Fibroblast of peridontal ligament (primary cell): ENCODE results near the gene MTIF3.

Experiments used
- DNase-seq: peaks from one replicate; pipeline ENCODE4 v3.0.0-alpha.2; 2010; ENCODE audit errors: extremely low read depth

The MTIF3 gene

GRCh38 chr13:27449936-27450828 lies at the start of gene MTIF3:
Gene MTIF3 (minus strand): TSS chr13:27450564. CDS start chr13:27440448, 10,116 bp downstream.
- DNase-seq: peak; percentile 83

GRCh38 chr13:27497563-27498230 lies 47.3 kb upstream of the MTIF3 start:
- DNase-seq: no peak

- DNase-seq: no peak
Observed at GRCh38 chr13:27496536-27497273, 46.3 kb upstream of the MTIF3 start.

GRCh38 chr13:27496006-27496405 lies 45.6 kb upstream of the MTIF3 start:
- DNase-seq: no peak

GRCh38 chr13:27495551-27495950 lies 45.2 kb upstream of the MTIF3 start:
- DNase-seq: no peak

GRCh38 chr13:27493981-27494380 lies 43.6 kb upstream of the MTIF3 start:
- peak; percentile 25 for DNase-seq

GRCh38 chr13:27489456-27489855 lies 39.1 kb upstream of the MTIF3 start:
- DNase-seq: no peak

GRCh38 chr13:27487776-27488175 lies 37.4 kb upstream of the MTIF3 start:
- peak; percentile 17 for DNase-seq

- no peak for DNase-seq
Observed at GRCh38 chr13:27483421-27483820, 33.1 kb upstream of the MTIF3 start.

GRCh38 chr13:27482983-27483382 lies 32.6 kb upstream of the MTIF3 start:
- DNase-seq: no peak

- DNase-seq: peak; percentile 8
Observed at GRCh38 chr13:27481766-27482165, 31.4 kb upstream of the MTIF3 start.

- peak; percentile 18 for DNase-seq
Observed at GRCh38 chr13:27476943-27477703, 26.8 kb upstream of the MTIF3 start.

GRCh38 chr13:27474751-27475268 lies 24.4 kb upstream of the MTIF3 start:
- no peak for DNase-seq

GRCh38 chr13:27472941-27473340 lies 22.6 kb upstream of the MTIF3 start:
- no peak for DNase-seq

GRCh38 chr13:27472441-27472840 lies 22.1 kb upstream of the MTIF3 start:
- DNase-seq: no peak

GRCh38 chr13:27470075-27470820 lies 19.9 kb upstream of the MTIF3 start:
- no peak for DNase-seq

- DNase-seq: no peak
Observed at GRCh38 chr13:27466513-27466912, 16.1 kb upstream of the MTIF3 start.

- no peak for DNase-seq
Observed at GRCh38 chr13:27465611-27466010, 15.2 kb upstream of the MTIF3 start.

- no peak for DNase-seq
Observed at GRCh38 chr13:27463500-27463899, 13.1 kb upstream of the MTIF3 start.

- no peak for DNase-seq
Observed at GRCh38 chr13:27461940-27462584, 11.7 kb upstream of the MTIF3 start.
